ENCODE data around the gene SCAPER. TPM values are rescaled to one million over a fixed set of nuclear protein-coding genes. Genes with fewer than 3 reads are reported as not detected.
"Not testable (repeated sequence)": the region's sequence is repeated elsewhere in the genome, so short reads cannot be mapped to it uniquely, and the experiment has no call there.

The SCAPER gene
- total RNA-seq, 1 donor: 8.3 TPM

DNA sequence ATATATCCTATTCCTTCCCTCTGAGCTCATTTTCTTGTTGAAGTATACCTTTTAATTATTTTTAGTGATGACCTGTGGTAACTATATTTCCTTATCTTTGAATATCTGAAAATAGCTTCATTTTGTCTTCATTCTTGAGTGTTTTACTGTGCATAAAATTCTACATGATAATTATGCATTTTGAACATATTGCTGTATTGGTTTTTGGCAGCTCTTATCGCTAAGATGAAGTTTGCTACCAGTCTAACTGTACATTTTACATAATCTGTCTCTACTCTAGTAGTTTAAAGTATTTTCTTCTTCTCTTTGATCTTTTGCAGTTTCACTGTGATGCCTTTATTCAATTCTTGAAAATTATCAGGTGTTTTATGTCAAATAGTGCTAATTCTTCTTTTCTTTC, 379.0 kb downstream of the SCAPER start:
- H3K36me3 ChIP-seq (ENCODE audit: insufficient read depth, low read length): no peaks in the 10 kb centered on the region
- H3K4me3 ChIP-seq (ENCODE audit: insufficient read depth, low read length): no peak overlapping the region
- no peaks in the 10 kb centered on the region for H3K27me3 ChIP-seq (ENCODE audit: insufficient read depth, low read length)
- no peaks in the 10 kb centered on the region for H3K79me2 ChIP-seq (ENCODE audit: insufficient read depth, low read length)
- no peak for DNase-seq (ENCODE audit: insufficient read length, low spot score, missing footprints)
- no peak overlapping the region for H2AFZ ChIP-seq (ENCODE audit: low read length)
- no peak overlapping the region for H3K27ac ChIP-seq (ENCODE audit: low read depth, low read length)
- TF ChIP-seq, protein P1, sequence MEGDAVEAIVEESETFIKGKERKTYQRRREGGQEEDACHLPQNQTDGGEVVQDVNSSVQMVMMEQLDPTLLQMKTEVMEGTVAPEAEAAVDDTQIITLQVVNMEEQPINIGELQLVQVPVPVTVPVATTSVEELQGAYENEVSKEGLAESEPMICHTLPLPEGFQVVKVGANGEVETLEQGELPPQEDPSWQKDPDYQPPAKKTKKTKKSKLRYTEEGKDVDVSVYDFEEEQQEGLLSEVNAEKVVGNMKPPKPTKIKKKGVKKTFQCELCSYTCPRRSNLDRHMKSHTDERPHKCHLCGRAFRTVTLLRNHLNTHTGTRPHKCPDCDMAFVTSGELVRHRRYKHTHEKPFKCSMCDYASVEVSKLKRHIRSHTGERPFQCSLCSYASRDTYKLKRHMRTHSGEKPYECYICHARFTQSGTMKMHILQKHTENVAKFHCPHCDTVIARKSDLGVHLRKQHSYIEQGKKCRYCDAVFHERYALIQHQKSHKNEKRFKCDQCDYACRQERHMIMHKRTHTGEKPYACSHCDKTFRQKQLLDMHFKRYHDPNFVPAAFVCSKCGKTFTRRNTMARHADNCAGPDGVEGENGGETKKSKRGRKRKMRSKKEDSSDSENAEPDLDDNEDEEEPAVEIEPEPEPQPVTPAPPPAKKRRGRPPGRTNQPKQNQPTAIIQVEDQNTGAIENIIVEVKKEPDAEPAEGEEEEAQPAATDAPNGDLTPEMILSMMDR (IDR thresholded peaks at IDR 0.05; ENCODE audit: extremely low read depth, low read depth, low read length): no peak
- H3K4me2 ChIP-seq (ENCODE audit: insufficient read depth, low read length): no peak overlapping the region
- no peaks in the 10 kb centered on the region for H3K9me3 ChIP-seq (ENCODE audit: low read depth, low read length)
- no peaks in the 10 kb centered on the region for H4K20me1 ChIP-seq (ENCODE audit: insufficient read depth, low read length)
- H3K4me1 ChIP-seq (ENCODE audit: insufficient read depth, low read length): no peaks in the 10 kb centered on the region

DNA sequence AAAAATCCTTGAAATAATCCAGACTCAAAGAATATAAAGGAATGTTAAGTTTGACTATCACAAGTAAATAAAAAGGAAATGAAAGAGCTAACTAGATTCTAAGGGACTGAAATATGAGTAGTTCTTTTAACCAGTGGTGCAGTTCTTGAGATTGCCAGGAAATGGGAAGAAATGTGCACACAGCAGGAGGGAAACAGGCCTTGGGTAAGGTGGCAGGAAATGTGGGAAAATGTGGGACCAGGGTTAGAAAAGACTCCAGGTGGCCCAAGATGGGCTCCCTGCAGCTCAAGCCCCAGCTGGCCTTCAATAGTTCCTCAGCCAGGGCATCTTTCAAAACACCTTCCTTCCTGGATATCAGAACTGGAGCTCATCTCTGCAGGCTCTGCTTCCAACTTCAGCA, 387.2 kb downstream of the SCAPER start:
- H3K79me2 ChIP-seq (ENCODE audit: insufficient read depth, low read length): no peaks in the 10 kb centered on the region
- H3K4me3 ChIP-seq (ENCODE audit: insufficient read depth, low read length): no peak overlapping the region
- H3K27me3 ChIP-seq (ENCODE audit: insufficient read depth, low read length): no peaks in the 10 kb centered on the region
- H4K20me1 ChIP-seq (ENCODE audit: insufficient read depth, low read length): no peaks in the 10 kb centered on the region
- no peak overlapping the region for H2AFZ ChIP-seq (ENCODE audit: low read length)
- H3K4me1 ChIP-seq (ENCODE audit: insufficient read depth, low read length): no peaks in the 10 kb centered on the region
- no peaks in the 10 kb centered on the region for H3K9me3 ChIP-seq (ENCODE audit: low read depth, low read length)
- TF ChIP-seq, protein P1 (IDR thresholded peaks at IDR 0.05; ENCODE audit: extremely low read depth, low read depth, low read length): no peak
- no peak overlapping the region for H3K4me2 ChIP-seq (ENCODE audit: insufficient read depth, low read length)
- H3K27ac ChIP-seq (ENCODE audit: low read depth, low read length): no peak overlapping the region
- no peak for DNase-seq (ENCODE audit: insufficient read length, low spot score, missing footprints)
- H3K36me3 ChIP-seq (ENCODE audit: insufficient read depth, low read length): no peaks in the 10 kb centered on the region

DNA sequence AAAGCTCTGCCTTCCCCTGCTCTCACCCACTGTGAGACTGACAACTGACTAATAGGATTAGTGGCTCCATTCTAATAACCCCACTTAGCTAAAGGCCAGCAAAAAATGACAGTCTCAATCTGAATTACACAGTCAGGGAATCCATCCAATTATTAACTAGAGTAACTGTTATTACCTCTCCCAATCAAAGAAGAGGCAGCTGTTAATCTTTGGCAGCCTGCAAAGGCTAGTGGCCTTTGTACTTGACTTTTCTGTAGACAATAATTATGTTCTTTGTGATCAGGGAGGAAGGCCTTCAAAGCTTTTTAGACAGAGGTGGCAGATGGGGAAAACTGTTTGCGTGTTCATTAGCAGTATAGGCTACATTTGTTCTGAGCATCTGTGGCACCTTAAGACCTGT, 390.9 kb downstream of the SCAPER start:
- Histone ChIP-seq H4K20me1 (ENCODE audit: insufficient read depth, low read length) (no peaks in the 10 kb centered on the region), H3K27me3 (ENCODE audit: insufficient read depth, low read length) (no peaks in the 10 kb centered on the region), H3K4me1 (ENCODE audit: insufficient read depth, low read length) (no peaks in the 10 kb centered on the region), H3K9me3 (ENCODE audit: low read depth, low read length) (no peaks in the 10 kb centered on the region), H3K36me3 (ENCODE audit: insufficient read depth, low read length) (no peaks in the 10 kb centered on the region), H3K27ac (ENCODE audit: low read depth, low read length) (no peak overlapping the region), H3K4me2 (ENCODE audit: insufficient read depth, low read length) (no peak overlapping the region), H3K79me2 (ENCODE audit: insufficient read depth, low read length) (no peaks in the 10 kb centered on the region), H2AFZ (ENCODE audit: low read length) (no peak overlapping the region), H3K4me3 (ENCODE audit: insufficient read depth, low read length) (no peak overlapping the region)
- TF ChIP-seq, protein P1 (IDR thresholded peaks at IDR 0.05; ENCODE audit: extremely low read depth, low read depth, low read length): no peak
- DNase-seq (ENCODE audit: insufficient read length, low spot score, missing footprints): no peak

DNA sequence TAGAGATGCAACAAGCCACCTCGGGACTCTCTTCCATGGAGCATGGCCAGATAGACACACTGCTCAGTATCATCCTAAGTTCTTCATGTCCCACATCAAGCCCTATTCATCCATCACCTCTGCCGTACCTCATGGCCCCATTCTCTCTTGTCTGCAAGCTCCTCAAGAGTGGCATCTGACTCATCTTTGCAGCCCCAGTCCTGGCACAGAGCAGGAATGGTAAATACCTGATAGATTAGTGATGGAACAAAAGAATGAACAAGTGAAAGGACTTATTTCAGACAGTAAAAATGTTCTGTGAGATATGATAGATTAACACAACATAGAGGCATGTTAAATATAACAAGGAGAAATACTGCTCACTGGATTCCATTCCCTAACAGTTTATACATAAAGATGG, 392.2 kb downstream of the SCAPER start:
- no peaks in the 10 kb centered on the region for H3K79me2 ChIP-seq (ENCODE audit: insufficient read depth, low read length)
- no peaks in the 10 kb centered on the region for H3K36me3 ChIP-seq (ENCODE audit: insufficient read depth, low read length)
- no peaks in the 10 kb centered on the region for H3K27me3 ChIP-seq (ENCODE audit: insufficient read depth, low read length)
- H3K4me3 ChIP-seq (ENCODE audit: insufficient read depth, low read length): no peak overlapping the region
- H3K4me1 ChIP-seq (ENCODE audit: insufficient read depth, low read length): no peaks in the 10 kb centered on the region
- H3K9me3 ChIP-seq (ENCODE audit: low read depth, low read length): no peaks in the 10 kb centered on the region
- no peak overlapping the region for H3K27ac ChIP-seq (ENCODE audit: low read depth, low read length)
- H2AFZ ChIP-seq (ENCODE audit: low read length): no peak overlapping the region
- DNase-seq (ENCODE audit: insufficient read length, low spot score, missing footprints): no peak
- H4K20me1 ChIP-seq (ENCODE audit: insufficient read depth, low read length): no peaks in the 10 kb centered on the region
- H3K4me2 ChIP-seq (ENCODE audit: insufficient read depth, low read length): no peak overlapping the region
- TF ChIP-seq, protein P1 (IDR thresholded peaks at IDR 0.05; ENCODE audit: extremely low read depth, low read depth, low read length): no peak

DNA sequence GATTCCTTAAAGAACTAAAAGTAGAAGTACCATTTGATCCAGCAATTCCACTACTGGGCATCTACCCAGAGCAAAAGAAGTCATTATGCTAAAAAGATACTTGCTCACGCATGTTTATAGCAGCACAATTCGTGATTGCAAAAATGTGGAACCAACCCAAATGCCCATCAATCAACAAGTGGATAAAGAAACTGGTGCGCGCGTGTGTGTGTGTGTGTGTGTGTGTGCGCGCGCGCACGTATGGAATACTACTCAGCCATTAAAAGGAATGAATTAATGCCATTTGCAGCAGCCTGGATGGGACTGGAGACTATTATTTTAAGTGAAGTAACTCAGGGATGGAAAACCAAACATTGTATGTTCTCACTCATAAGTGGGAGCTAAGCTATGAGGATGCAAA, 394.5 kb downstream of the SCAPER start:
- H3K79me2 ChIP-seq (ENCODE audit: insufficient read depth, low read length); H3K27me3 ChIP-seq (ENCODE audit: insufficient read depth, low read length); H4K20me1 ChIP-seq (ENCODE audit: insufficient read depth, low read length); DNase-seq (ENCODE audit: insufficient read length, low spot score, missing footprints); H3K36me3 ChIP-seq (ENCODE audit: insufficient read depth, low read length); H3K4me3 ChIP-seq (ENCODE audit: insufficient read depth, low read length); H3K4me1 ChIP-seq (ENCODE audit: insufficient read depth, low read length); H3K4me2 ChIP-seq (ENCODE audit: insufficient read depth, low read length); H3K9me3 ChIP-seq (ENCODE audit: low read depth, low read length); H3K27ac ChIP-seq (ENCODE audit: low read depth, low read length); H2AFZ ChIP-seq (ENCODE audit: low read length): not testable (repeated sequence)
